Calu3 (cell line): ENCODE measurements around the gene CNFN. TPM values are rescaled to one million over a fixed set of nuclear protein-coding genes. Genes with fewer than 3 reads are reported as not detected.

Experiments
- BruUV-seq: library from RNA; stranded (reverse); fragments of 400-500 nt; replicated peaks from 2 replicates; lab custom pipeline; 2021; lab: Mats Ljungman, UMichigan
- CTCF ChIA-PET: fragments of 300-600 bp; sonication (Branson Sonifier 250); formaldehyde crosslinking; loops from one replicate; lab custom pipeline; 2022; ENCODE audit warnings: antibody characterized with exemption; lab: Charles Lee
- DNase-seq: peaks from one replicate; pipeline ENCODE4 v3.0.0; 2022
- H3K27ac Mint-ChIP-seq: one replicate; pipeline ENCODE4 v1.8.0; 2022; ENCODE audit warnings: mixed read lengths; ENCODE audit not compliant: unreplicated experiment
- H3K27me3 Mint-ChIP-seq: one replicate; pipeline ENCODE4 v1.8.0; 2022; ENCODE audit warnings: mixed read lengths; ENCODE audit not compliant: unreplicated experiment
- H3K36me3 Mint-ChIP-seq: one replicate; pipeline ENCODE4 v1.8.0; 2022; ENCODE audit warnings: mild to moderate bottlenecking, moderate library complexity, mixed read lengths; ENCODE audit not compliant: insufficient read depth, unreplicated experiment
- H3K4me1 Mint-ChIP-seq: one replicate; pipeline ENCODE4 v1.8.0; 2022; ENCODE audit warnings: mild to moderate bottlenecking, low read depth, mixed read lengths; ENCODE audit not compliant: unreplicated experiment
- H3K4me3 Mint-ChIP-seq: one replicate; pipeline ENCODE4 v1.8.0; 2022; ENCODE audit warnings: mild to moderate bottlenecking, low read depth, moderate library complexity, mixed read lengths; ENCODE audit not compliant: unreplicated experiment
- H3K9me3 Mint-ChIP-seq: one replicate; pipeline ENCODE4 v1.8.0; 2022; ENCODE audit warnings: low read depth, mixed read lengths; ENCODE audit not compliant: unreplicated experiment
- intact Hi-C: fragments of 100-400 bp; cut with micrococcal nuclease; formaldehyde crosslinking; loops from one replicate; pipeline ENCODE4 v1.10.0; 2022; ENCODE audit not compliant: unreplicated experiment
- total RNA-seq: library from RNA; stranded (reverse); gene quantifications from 2 replicates; pipeline ENCODE4 v1.2.3, GENCODE V29; 2022
- TF ChIP-seq, protein P1 (sequence below): fragments of 200-600 bp; IDR thresholded peaks from one replicate; pipeline ENCODE4 v1.8.0; 2022; ENCODE audit warnings: antibody characterized with exemption; ENCODE audit not compliant: unreplicated experiment

CNFN gene
- total RNA-seq, 1 experiment from 2014 or later: 1.6 TPM

DNA sequence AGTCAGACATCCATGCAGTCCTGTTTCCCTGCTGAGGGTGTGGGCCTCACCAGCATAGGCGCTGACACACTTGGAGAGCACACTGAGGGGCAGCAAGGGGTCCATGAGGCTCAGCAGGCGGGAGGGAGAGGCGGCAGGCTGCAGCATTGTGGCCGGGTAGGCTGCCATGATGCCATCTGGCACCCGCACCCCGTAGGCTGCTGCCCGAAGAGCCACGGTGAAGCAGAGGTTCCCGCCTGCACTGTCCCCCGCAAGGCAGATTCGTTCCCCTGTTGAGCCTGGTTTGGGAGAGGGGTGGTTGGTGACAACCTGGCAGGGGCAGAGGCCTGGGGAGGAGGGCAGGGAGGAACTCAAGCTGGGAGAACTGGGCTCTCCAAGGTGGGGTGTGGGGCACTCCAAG lies 16.0 kb upstream of the CNFN start:
- no TSS peak for BruUV-seq
- CTCF ChIA-PET: interaction anchor here (0.6 kb wide), 1 partner anchor 22 kb away, joined by 8 read pairs; no protein-coding TSS in a partner anchor
- no peak overlapping the region for H3K27ac Mint-ChIP-seq
- H3K27me3 Mint-ChIP-seq: no peaks in the 10 kb centered on the region
- intact Hi-C loops: no loop called here
- peaks cover 28% of the 10 kb centered on the region for H3K4me1 Mint-ChIP-seq
- H3K36me3 Mint-ChIP-seq: peaks cover 40% of the 10 kb centered on the region
- no peak for DNase-seq
- no peak overlapping the region for H3K4me3 Mint-ChIP-seq
- no peaks in the 10 kb centered on the region for H3K9me3 Mint-ChIP-seq
- TF ChIP-seq, protein P1, sequence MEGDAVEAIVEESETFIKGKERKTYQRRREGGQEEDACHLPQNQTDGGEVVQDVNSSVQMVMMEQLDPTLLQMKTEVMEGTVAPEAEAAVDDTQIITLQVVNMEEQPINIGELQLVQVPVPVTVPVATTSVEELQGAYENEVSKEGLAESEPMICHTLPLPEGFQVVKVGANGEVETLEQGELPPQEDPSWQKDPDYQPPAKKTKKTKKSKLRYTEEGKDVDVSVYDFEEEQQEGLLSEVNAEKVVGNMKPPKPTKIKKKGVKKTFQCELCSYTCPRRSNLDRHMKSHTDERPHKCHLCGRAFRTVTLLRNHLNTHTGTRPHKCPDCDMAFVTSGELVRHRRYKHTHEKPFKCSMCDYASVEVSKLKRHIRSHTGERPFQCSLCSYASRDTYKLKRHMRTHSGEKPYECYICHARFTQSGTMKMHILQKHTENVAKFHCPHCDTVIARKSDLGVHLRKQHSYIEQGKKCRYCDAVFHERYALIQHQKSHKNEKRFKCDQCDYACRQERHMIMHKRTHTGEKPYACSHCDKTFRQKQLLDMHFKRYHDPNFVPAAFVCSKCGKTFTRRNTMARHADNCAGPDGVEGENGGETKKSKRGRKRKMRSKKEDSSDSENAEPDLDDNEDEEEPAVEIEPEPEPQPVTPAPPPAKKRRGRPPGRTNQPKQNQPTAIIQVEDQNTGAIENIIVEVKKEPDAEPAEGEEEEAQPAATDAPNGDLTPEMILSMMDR: no peak

DNA sequence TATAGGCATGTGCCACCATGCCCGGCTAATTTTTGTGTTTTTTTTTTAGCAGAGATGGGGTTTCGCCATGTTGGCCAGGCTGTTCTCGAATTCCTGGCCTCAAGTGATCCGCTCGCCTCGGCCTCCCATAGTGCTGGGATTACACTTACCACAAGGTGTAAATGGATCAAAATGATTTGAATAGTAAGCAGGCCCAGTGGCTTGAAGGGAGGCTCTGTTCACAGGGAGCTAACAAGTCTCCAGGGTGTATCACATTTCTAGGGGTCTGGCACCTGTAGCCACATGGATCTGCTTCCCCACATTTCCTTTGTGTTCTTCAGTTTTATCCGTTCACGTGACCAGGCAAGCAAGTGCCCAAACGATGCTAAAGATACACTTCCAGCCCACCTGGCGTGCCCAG lies 13.5 kb upstream of the CNFN start:
- TF ChIP-seq, protein P1: no peak
- CTCF ChIA-PET: no interaction called here
- no peak overlapping the region for H3K27ac Mint-ChIP-seq
- peaks cover 38% of the 10 kb centered on the region for H3K36me3 Mint-ChIP-seq
- H3K4me1 Mint-ChIP-seq: peaks cover 14% of the 10 kb centered on the region
- DNase-seq: no peak
- no peaks in the 10 kb centered on the region for H3K27me3 Mint-ChIP-seq
- no peak overlapping the region for H3K4me3 Mint-ChIP-seq
- intact Hi-C loops: no loop called here
- no peaks in the 10 kb centered on the region for H3K9me3 Mint-ChIP-seq
- BruUV-seq: no TSS peak

DNA sequence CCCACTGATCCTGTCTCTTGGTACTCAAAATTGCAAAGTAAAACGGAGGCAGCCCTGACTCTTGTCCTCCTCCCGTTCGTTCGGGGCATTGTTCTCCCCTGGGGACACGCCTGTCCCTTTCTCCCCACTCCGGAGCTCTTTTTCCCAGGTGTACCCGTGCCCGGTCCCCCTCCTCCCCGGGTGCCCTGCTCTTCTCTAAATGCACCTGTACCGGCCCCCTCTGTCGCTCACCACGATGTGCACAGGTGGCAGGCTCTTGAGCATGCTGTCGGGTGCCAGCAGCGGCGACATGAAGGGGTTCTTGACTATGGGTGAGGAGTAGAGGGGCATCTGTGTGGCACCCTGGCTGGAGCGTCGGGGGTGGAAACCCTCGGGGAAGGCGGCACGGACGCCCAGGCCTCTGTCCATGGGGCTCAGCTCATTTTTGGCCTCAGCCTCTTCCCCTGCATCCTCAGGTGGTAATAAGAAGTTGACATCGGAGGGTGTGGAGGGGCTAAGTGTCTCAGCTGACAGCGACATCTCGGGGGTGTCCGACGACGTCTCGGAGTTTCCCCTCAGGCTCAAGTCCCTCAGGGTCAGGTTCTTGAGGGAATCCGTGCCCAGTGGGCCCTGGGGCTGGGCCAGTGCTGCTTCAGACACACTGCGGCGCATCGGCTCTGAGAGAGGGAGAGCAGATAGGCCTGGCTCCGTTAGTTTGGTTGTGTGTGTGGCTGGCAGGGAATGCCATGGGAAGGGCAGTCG lies 12.4 kb upstream of the CNFN start:
- peak overlapping the region; percentile 53 for H3K27ac Mint-ChIP-seq
- CTCF ChIA-PET: no interaction called here

DNA sequence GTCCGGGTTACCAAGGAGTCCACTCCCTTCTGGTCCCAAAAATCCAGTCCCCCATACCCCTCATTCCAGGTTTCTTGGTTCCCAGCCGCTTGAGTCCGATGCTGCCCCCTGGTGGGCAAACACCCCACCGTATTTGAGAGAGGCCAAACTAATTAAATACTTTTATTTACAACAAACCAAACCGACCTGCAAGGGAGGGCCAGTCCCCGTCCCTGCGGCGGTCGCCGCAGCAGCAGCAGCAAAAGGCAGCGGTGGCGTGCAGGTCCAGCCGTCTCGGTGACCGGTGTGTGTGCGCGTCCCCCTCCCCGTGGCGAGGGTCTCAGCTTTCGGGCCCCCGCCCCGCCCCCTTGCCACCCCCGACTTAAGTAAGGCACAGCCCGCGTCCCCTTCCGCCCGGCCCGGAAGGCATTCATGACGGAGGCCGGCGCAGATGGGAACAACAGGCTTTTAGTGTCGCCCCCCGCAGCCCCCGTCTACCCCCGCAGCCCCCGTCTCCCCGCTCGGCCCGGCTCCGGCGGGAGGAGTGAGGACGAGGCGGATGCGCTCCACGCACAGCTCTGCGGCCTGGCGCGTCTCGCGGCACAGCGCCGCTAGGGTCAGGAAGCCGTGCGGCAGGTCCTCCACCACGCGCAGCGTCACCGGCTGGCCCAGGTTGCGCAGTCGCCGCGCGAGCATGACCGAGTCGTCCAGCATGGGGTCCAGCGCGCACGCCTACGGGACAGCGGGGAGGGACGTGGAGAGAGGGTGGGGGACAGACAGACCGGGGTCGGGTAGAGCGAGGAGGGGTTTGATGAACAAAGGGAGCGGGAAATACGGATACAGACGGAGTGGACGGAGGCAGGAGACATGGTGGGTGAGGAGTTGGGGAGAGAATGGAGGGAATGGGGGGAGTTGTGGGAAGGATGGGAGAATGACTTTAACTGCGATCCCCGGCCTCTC lies 11.5 kb upstream of the CNFN start:
- peak overlapping the region; percentile 53 for H3K27ac Mint-ChIP-seq
- CTCF ChIA-PET: interaction anchor here (0.6 to 1.6 kb wide), 5 partner anchors 10 to 558 kb away, joined by 3 to 6 read pairs (median 4); no protein-coding TSS in a partner anchor
- no TSS peak for BruUV-seq
- intact Hi-C loops: no loop called here
- TF ChIP-seq, protein P1: peak; percentile 87
- peak; percentile 90 for DNase-seq
- H3K4me3 Mint-ChIP-seq: peak overlapping the region; percentile 81
- peaks cover 20% of the 10 kb centered on the region for H3K4me1 Mint-ChIP-seq
- no peaks in the 10 kb centered on the region for H3K27me3 Mint-ChIP-seq
- no peaks in the 10 kb centered on the region for H3K9me3 Mint-ChIP-seq
- H3K36me3 Mint-ChIP-seq: peaks cover 45% of the 10 kb centered on the region

More for the DNA sequence above, 12.4 kb upstream of the CNFN start:
- H3K27me3 Mint-ChIP-seq: no peaks in the 10 kb centered on the region
- intact Hi-C loops: no loop called here
- peaks cover 43% of the 10 kb centered on the region for H3K36me3 Mint-ChIP-seq
- H3K4me3 Mint-ChIP-seq: peak overlapping the region; percentile 81
- no peaks in the 10 kb centered on the region for H3K9me3 Mint-ChIP-seq
- TF ChIP-seq, protein P1: no peak
- H3K4me1 Mint-ChIP-seq: peaks cover 13% of the 10 kb centered on the region
- no peak for DNase-seq
- BruUV-seq: no TSS peak
